ENCODE data around the gene TBC1D9B. TPM values are rescaled to one million over a fixed set of nuclear protein-coding genes. Genes with fewer than 3 reads are reported as not detected.

TBC1D9B gene
- total and polyA plus RNA-seq, 2 of the 13 experiments (the other 11 are each of a cell fraction or from before 2014, with no cell fraction given) = 35.0 to 50.0 TPM

- TF ChIP-seq SYNCRIP (IDR thresholded peaks at IDR 0.05; ENCODE audit: insufficient read depth, low read depth, low read length) = no peak
- TF ChIP-seq MTA1 (CRISPR knock-in tag; IDR thresholded peaks at IDR 0.05; ENCODE audit: borderline replicate concordance) = no peak
- TF ChIP-seq ZSCAN30 (CRISPR knock-in tag; IDR thresholded peaks at IDR 0.05) = no peak
- TF ChIP-seq NFAT5 (CRISPR knock-in tag; IDR thresholded peaks at IDR 0.05) = no peak
- no peak for TF ChIP-seq ZNF558 (CRISPR knock-in tag; IDR thresholded peaks at IDR 0.05; ENCODE audit: borderline replicate concordance)
- no peak for TF ChIP-seq HOXA7 (CRISPR knock-in tag; IDR thresholded peaks at IDR 0.05)
- TF ChIP-seq HIC2 (CRISPR knock-in tag; IDR thresholded peaks at IDR 0.05; ENCODE audit: low read depth) = no peak
- TF ChIP-seq ZSCAN21 (CRISPR knock-in tag; IDR thresholded peaks at IDR 0.05; ENCODE audit: borderline replicate concordance) = no peak
- no peak for TF ChIP-seq PLRG1 (conservative IDR thresholded peaks at IDR 0.05)
- TF ChIP-seq GMEB1 (CRISPR knock-in tag; IDR thresholded peaks at IDR 0.05; ENCODE audit: borderline replicate concordance) = no peak
- TF ChIP-seq MAF1 (CRISPR knock-in tag; IDR thresholded peaks at IDR 0.05; ENCODE audit: borderline replicate concordance) = no peak
- no peak for TF ChIP-seq ZNF598 (CRISPR knock-in tag; IDR thresholded peaks at IDR 0.05; ENCODE audit: borderline replicate concordance)
- TF ChIP-seq TMF1 (CRISPR knock-in tag; IDR thresholded peaks at IDR 0.05; ENCODE audit: low read depth) = no peak
- no peak for TF ChIP-seq ZSCAN9 (CRISPR knock-in tag; IDR thresholded peaks at IDR 0.05; ENCODE audit: borderline replicate concordance)
- peak; percentile 42; the same call in 1 of the 2 replicates for TF ChIP-seq ISL2 (CRISPR knock-in tag; IDR thresholded peaks at IDR 0.05)
- no peak for TF ChIP-seq THAP7 (CRISPR knock-in tag; IDR thresholded peaks at IDR 0.05)
- no peak for TF ChIP-seq GABPA (IDR thresholded peaks at IDR 0.05; ENCODE audit: low read depth, low read length)
- no peak for TF ChIP-seq GABPA (CRISPR knock-in tag; IDR thresholded peaks at IDR 0.05; ENCODE audit: low read depth)
- TF ChIP-seq JDP2 (CRISPR knock-in tag; IDR thresholded peaks at IDR 0.05; ENCODE audit: borderline replicate concordance) = no peak
- TF ChIP-seq ZNF331 (CRISPR knock-in tag; IDR thresholded peaks at IDR 0.05) = no peak
- no peak for TF ChIP-seq ZSCAN12 (CRISPR knock-in tag; IDR thresholded peaks at IDR 0.05)
- TF ChIP-seq RXRA (CRISPR knock-in tag; IDR thresholded peaks at IDR 0.05) = no peak
These were observed 83.6 kb downstream of the TBC1D9B start (continued) for GRCh38 chr5:179823937-179824744.

Measured in HepG2 (cell line).